Measurements from ENCODE around the gene PAX8. TPM values are rescaled to one million over a fixed set of nuclear protein-coding genes. Genes with fewer than 3 reads are reported as not detected.
A peak's percentile ranks its signal among the peaks of the same experiment; 100 is the strongest.

Gene PAX8
- total and polyA plus RNA-seq, 2 of the 13 experiments (the other 11 are each of a cell fraction or from before 2014, with no cell fraction given) = 1.5 to 8.8 TPM

- TF ChIP-seq, protein P1, sequence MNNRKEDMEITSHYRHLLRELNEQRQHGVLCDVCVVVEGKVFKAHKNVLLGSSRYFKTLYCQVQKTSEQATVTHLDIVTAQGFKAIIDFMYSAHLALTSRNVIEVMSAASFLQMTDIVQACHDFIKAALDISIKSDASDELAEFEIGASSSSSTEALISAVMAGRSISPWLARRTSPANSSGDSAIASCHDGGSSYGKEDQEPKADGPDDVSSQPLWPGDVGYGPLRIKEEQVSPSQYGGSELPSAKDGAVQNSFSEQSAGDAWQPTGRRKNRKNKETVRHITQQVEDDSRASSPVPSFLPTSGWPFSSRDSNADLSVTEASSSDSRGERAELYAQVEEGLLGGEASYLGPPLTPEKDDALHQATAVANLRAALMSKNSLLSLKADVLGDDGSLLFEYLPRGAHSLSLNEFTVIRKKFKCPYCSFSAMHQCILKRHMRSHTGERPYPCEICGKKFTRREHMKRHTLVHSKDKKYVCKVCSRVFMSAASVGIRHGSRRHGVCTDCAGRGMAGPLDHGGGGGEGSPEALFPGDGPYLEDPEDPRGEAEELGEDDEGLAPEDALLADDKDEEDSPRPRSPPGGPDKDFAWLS (CRISPR knock-in tag; IDR thresholded peaks at IDR 0.05; ENCODE audit: borderline replicate concordance) = no peak
- no peak for TF ChIP-seq POGK (CRISPR knock-in tag; conservative IDR thresholded peaks at IDR 0.05)
- peak; percentile 19; the same call in 1 of the 2 replicates for TF ChIP-seq ZNF546 (CRISPR knock-in tag; conservative IDR thresholded peaks at IDR 0.05)
- TF ChIP-seq ZNF644 (CRISPR knock-in tag; IDR thresholded peaks at IDR 0.05; ENCODE audit: low read depth) = peak; percentile 71; the same call in 1 of the 2 replicates
- TF ChIP-seq ZNF562 (CRISPR knock-in tag; IDR thresholded peaks at IDR 0.05; ENCODE audit: borderline replicate concordance) = no peak
- no peak for TF ChIP-seq ZFYVE20 (CRISPR knock-in tag; IDR thresholded peaks at IDR 0.05; ENCODE audit: borderline replicate concordance, low read depth)
- peak; percentile 75 for TF ChIP-seq ZNF44 (CRISPR knock-in tag; IDR thresholded peaks at IDR 0.05)
- TF ChIP-seq ZNF121 (CRISPR knock-in tag; IDR thresholded peaks at IDR 0.05) = no peak
- 0 out of 2 replicates have a peak, but pooled peaks have one; percentile 19 for TF ChIP-seq ZNF550 (CRISPR knock-in tag; IDR thresholded peaks at IDR 0.05; ENCODE audit: borderline replicate concordance)
- TF ChIP-seq ISL2 (CRISPR knock-in tag; IDR thresholded peaks at IDR 0.05) = no peak
- TF ChIP-seq, protein P2, sequence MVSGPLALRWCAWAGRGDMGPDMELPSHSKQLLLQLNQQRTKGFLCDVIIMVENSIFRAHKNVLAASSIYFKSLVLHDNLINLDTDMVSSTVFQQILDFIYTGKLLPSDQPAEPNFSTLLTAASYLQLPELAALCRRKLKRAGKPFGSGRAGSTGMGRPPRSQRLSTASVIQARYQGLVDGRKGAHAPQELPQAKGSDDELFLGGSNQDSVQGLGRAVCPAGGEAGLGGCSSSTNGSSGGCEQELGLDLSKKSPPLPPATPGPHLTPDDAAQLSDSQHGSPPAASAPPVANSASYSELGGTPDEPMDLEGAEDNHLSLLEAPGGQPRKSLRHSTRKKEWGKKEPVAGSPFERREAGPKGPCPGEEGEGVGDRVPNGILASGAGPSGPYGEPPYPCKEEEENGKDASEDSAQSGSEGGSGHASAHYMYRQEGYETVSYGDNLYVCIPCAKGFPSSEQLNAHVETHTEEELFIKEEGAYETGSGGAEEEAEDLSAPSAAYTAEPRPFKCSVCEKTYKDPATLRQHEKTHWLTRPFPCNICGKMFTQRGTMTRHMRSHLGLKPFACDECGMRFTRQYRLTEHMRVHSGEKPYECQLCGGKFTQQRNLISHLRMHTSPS (CRISPR knock-in tag; IDR thresholded peaks at IDR 0.05; ENCODE audit: low read depth) = peak; percentile 77; the same call in 1 of the 2 replicates
- no peak for TF ChIP-seq GABPA (IDR thresholded peaks at IDR 0.05; ENCODE audit: low read depth, low read length)
- TF ChIP-seq GABPA (CRISPR knock-in tag; IDR thresholded peaks at IDR 0.05; ENCODE audit: low read depth) = 0 out of 2 replicates have a peak, but pooled peaks have one; percentile 18
- TF ChIP-seq SOX5 (CRISPR knock-in tag; IDR thresholded peaks at IDR 0.05; ENCODE audit: borderline replicate concordance) = peak; percentile 8; the same call in 1 of the 2 replicates
- no peak for TF ChIP-seq LCORL (IDR thresholded peaks at IDR 0.05)
- TF ChIP-seq LCORL (CRISPR knock-in tag; IDR thresholded peaks at IDR 0.05) = peak; percentile 22
- TF ChIP-seq MED8 (CRISPR knock-in tag; IDR thresholded peaks at IDR 0.05; ENCODE audit: insufficient replicate concordance) = no peak
- TF ChIP-seq NFKBIZ (CRISPR knock-in tag; IDR thresholded peaks at IDR 0.05) = peak; percentile 29; the same call in 1 of the 2 replicates
- no peak for TF ChIP-seq ETV6 (CRISPR knock-in tag; conservative IDR thresholded peaks at IDR 0.05)
- TF ChIP-seq ZEB1 (IDR thresholded peaks at IDR 0.05; ENCODE audit: insufficient replicate concordance, low read depth) = peak; percentile 53
- no peak for TF ChIP-seq SALL2 (CRISPR knock-in tag; IDR thresholded peaks at IDR 0.05)
- no peak for TF ChIP-seq MXD4 (CRISPR knock-in tag; IDR thresholded peaks at IDR 0.05)
- TF ChIP-seq NCOA2 (CRISPR knock-in tag; IDR thresholded peaks at IDR 0.05) = no peak; the same call in 1 of the 2 replicates
- TF ChIP-seq NFYC (CRISPR knock-in tag; IDR thresholded peaks at IDR 0.05) = no peak
- TF ChIP-seq FOXO1 (CRISPR knock-in tag; IDR thresholded peaks at IDR 0.05) = 0 out of 2 replicates have a peak, but pooled peaks have one; percentile 13
- TF ChIP-seq HMG20A (CRISPR knock-in tag; IDR thresholded peaks at IDR 0.05; ENCODE audit: borderline replicate concordance) = no peak
- TF ChIP-seq RAD21 (CRISPR knock-in tag; IDR thresholded peaks at IDR 0.05) = no peak
These were observed 3.4 kb upstream of the PAX8 start (continued) for GRCh38 chr2:113281910-113282746.
